OCI-LY7 (cell line): ENCODE results near the gene EPS8L3. TPM values are rescaled to one million over a fixed set of nuclear protein-coding genes. Genes with fewer than 3 reads are reported as not detected.
"Not testable (repeated sequence)": the region's sequence is repeated elsewhere in the genome, so short reads cannot be mapped to it uniquely, and the experiment has no call there.

ENCODE experiments used
- BruUV-seq: library from RNA; stranded (reverse); fragments of 400-500 nt; replicated peaks from 2 replicates; lab custom pipeline; 2021; lab: Mats Ljungman, UMichigan
- CTCF ChIA-PET: fragments of 300-600 bp; sonication (Branson Sonifier 250); formaldehyde crosslinking; loops from one replicate; lab custom pipeline; 2022; ENCODE audit warnings: antibody characterized with exemption; ENCODE audit not compliant: unreplicated experiment; lab: Charles Lee
- POLR2A ChIA-PET: fragments of 300-600 bp; sonication (Branson Sonifier 250); formaldehyde crosslinking; loops from one replicate; lab custom pipeline; 2022; ENCODE audit warnings: antibody characterized with exemption; lab: Charles Lee
- DNase-seq: peaks from one replicate; pipeline ENCODE4 v3.0.0-alpha.2; 2015; ENCODE audit warnings: low spot score
- H2AFZ ChIP-seq: fragments of 200-600 bp; sonication (generic), shearing (Covaris generic); 2 replicates; pipeline ENCODE4 v1.6.1; 2014; ENCODE audit warnings: mild to moderate bottlenecking, antibody characterized with exemption, low read length, moderate library complexity
- H3K27ac ChIP-seq: fragments of 200-600 bp; sonication (generic); 2 replicates; pipeline ENCODE4 v1.5.1; 2014; ENCODE audit warnings: mixed run types, low read depth, mild to moderate bottlenecking, moderate library complexity, low read length, inconsistent platforms; ENCODE audit not compliant: poor library complexity, severe bottlenecking
- H3K36me3 ChIP-seq: fragments of 200-600 bp; sonication (generic); 2 replicates; pipeline ENCODE4 v1.6.1; 2014; ENCODE audit warnings: mild to moderate bottlenecking, antibody characterized with exemption, low read length, moderate library complexity, mixed read lengths; ENCODE audit not compliant: insufficient read depth
- H3K4me1 ChIP-seq: fragments of 200-600 bp; sonication (generic); 2 replicates; pipeline ENCODE4 v1.5.1; 2014; ENCODE audit warnings: mild to moderate bottlenecking, low read length; ENCODE audit not compliant: insufficient read depth, poor library complexity, severe bottlenecking
- H3K4me2 ChIP-seq: fragments of 200-600 bp; sonication (generic); 2 replicates; pipeline ENCODE4 v1.6.1; 2014; ENCODE audit warnings: mild to moderate bottlenecking, low read length
- H3K4me3 ChIP-seq: fragments of 200-600 bp; sonication (generic); 2 replicates; pipeline ENCODE4 v1.5.1; 2014; ENCODE audit warnings: mild to moderate bottlenecking, low read depth, low read length; ENCODE audit not compliant: poor library complexity, severe bottlenecking
- H3K79me2 ChIP-seq: fragments of 200-600 bp; sonication (generic); 2 replicates; pipeline ENCODE4 v1.6.1; 2016; ENCODE audit warnings: low read depth, mild to moderate bottlenecking, low read length, moderate library complexity, mixed read lengths; ENCODE audit not compliant: insufficient read depth
- H3K9me2 ChIP-seq: fragments of 200-600 bp; sonication (generic); 2 replicates; pipeline ENCODE4 v1.6.1; 2016; ENCODE audit warnings: mild to moderate bottlenecking, low read length, mixed read lengths; ENCODE audit not compliant: insufficient read depth
- H3K9me3 ChIP-seq: fragments of 200-600 bp; sonication (generic); 2 replicates; pipeline ENCODE4 v1.6.1; 2014; ENCODE audit warnings: mild to moderate bottlenecking, mixed run types, low read length, mixed read lengths
- H4K20me1 ChIP-seq: fragments of 200-600 bp; sonication (generic); 2 replicates; pipeline ENCODE4 v1.6.1; 2014; ENCODE audit warnings: mild to moderate bottlenecking, antibody characterized with exemption, low read length, moderate library complexity, mixed read lengths; ENCODE audit not compliant: insufficient read depth
- CTCF ChIP-seq: fragments of 200-600 bp; sonication (generic); conservative IDR thresholded peaks from 2 replicates; pipeline ENCODE4 v1.5.1; 2014; ENCODE audit warnings: mild to moderate bottlenecking, antibody characterized with exemption, low read length, moderate library complexity, mixed read lengths
- EZH2phosphoT487 ChIP-seq: fragments of 200-600 bp; sonication (generic); IDR thresholded peaks from 2 replicates; pipeline ENCODE4 v1.6.1; 2018; ENCODE audit warnings: low read depth, borderline replicate concordance, mild to moderate bottlenecking, mixed run types, antibody characterized with exemption, low read length, moderate library complexity, mixed read lengths
- intact Hi-C: fragments of 100-400 bp; cut with micrococcal nuclease; formaldehyde crosslinking; loops from one replicate; pipeline ENCODE4 v1.10.0; 2022; ENCODE audit not compliant: unreplicated experiment
- total RNA-seq, 2 experiments: library from RNA; depleted of rRNA in 1 of 2; stranded (reverse); fragments of >200 nt in 1 of 2; shearing (Covaris generic) in 1 of 2; gene quantifications; 2 replicates each; pipeline ENCODE4 v1.2.3, GENCODE V29; 2014 to 2022

The EPS8L3 gene
- total RNA-seq, 2 experiments from 2014 or later = not detected

- Histone ChIP-seq H3K79me2 (no peaks in the 10 kb centered on the region), H3K4me3 (no peak overlapping the region), H3K9me3 (no peaks in the 10 kb centered on the region), H3K36me3 (no peaks in the 10 kb centered on the region), H3K27ac (no peak overlapping the region), H3K4me1 (no peaks in the 10 kb centered on the region), H3K4me2 (no peak overlapping the region), H3K9me2 (no peaks in the 10 kb centered on the region), H4K20me1 (no peaks in the 10 kb centered on the region), H2AFZ (no peak overlapping the region)
- BruUV-seq = no TSS peak
- TF ChIP-seq EZH2phosphoT487 (no peak), CTCF (no peak)
- ChIA-PET POLR2A (interaction anchor here (0.7 to 1.1 kb wide), 3 partner anchors 15 to 333 kb away, joined by 3 to 4 read pairs (median 3); no protein-coding TSS in a partner anchor), CTCF (no interaction called here)
- no peak for DNase-seq
- intact Hi-C loops = no loop called here
These were observed 35.7 kb upstream of the EPS8L3 start for GRCh38 chr1:109799445-109799844.

DNA sequence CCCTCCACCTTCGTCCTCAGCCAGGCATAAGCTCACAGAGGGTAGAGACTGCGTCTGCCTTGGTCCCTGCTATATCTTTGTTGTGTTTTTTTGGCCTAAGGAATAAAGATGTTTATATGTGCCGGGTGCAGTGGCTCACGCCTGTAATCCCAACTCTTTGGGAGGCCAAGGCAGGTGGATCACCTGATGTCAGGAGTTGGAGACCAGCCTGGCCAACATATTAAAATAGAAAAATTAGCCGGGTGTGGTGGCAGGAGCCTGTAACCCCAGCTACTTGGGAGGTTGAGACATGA is 33.5 kb upstream of the EPS8L3 start:
- CTCF ChIA-PET, DNase-seq, H2AFZ ChIP-seq, intact Hi-C loops, H3K9me3 ChIP-seq, H3K36me3 ChIP-seq, H3K4me3 ChIP-seq, H3K9me2 ChIP-seq, H3K4me1 ChIP-seq, H3K79me2 ChIP-seq, BruUV-seq, H3K27ac ChIP-seq, H3K4me2 ChIP-seq, H4K20me1 ChIP-seq: not testable (repeated sequence)
- POLR2A ChIA-PET = interaction anchor here (0.7 to 1.2 kb wide), 2 partner anchors 13 to 188 kb away, joined by 3 to 5 read pairs; no protein-coding TSS in a partner anchor

GRCh38 chr1:109796484-109797302 is 33.0 kb upstream of the EPS8L3 start:
- Histone ChIP-seq H3K4me2 (no peak overlapping the region), H3K9me2 (no peaks in the 10 kb centered on the region), H2AFZ (no peak overlapping the region), H3K79me2 (no peaks in the 10 kb centered on the region), H3K36me3 (no peaks in the 10 kb centered on the region), H3K27ac (no peak overlapping the region), H3K4me1 (no peaks in the 10 kb centered on the region), H3K4me3 (no peak overlapping the region), H4K20me1 (no peaks in the 10 kb centered on the region), H3K9me3 (no peaks in the 10 kb centered on the region)
- CTCF ChIA-PET = no interaction called here
- no peak for DNase-seq
- no TSS peak for BruUV-seq
- intact Hi-C loops = no loop called here
- TF ChIP-seq CTCF = no peak
- no peak for TF ChIP-seq EZH2phosphoT487
- POLR2A ChIA-PET = interaction anchor here (0.7 to 1.2 kb wide), 2 partner anchors 13 to 189 kb away, joined by 3 to 5 read pairs; no protein-coding TSS in a partner anchor
